ENCODE measurements around the gene LMO7. TPM values are rescaled to one million over a fixed set of nuclear protein-coding genes. Genes with fewer than 3 reads are reported as not detected.

The LMO7 gene
- polyA plus RNA-seq (2014; cell fraction: cytosol; rRNA removed), result 3.8 and 4.6 TPM in 2 replicates
- polyA plus RNA-seq (2014; cell fraction: nucleus; rRNA removed), result 31.8 and 38.3 TPM in 2 replicates

DNA sequence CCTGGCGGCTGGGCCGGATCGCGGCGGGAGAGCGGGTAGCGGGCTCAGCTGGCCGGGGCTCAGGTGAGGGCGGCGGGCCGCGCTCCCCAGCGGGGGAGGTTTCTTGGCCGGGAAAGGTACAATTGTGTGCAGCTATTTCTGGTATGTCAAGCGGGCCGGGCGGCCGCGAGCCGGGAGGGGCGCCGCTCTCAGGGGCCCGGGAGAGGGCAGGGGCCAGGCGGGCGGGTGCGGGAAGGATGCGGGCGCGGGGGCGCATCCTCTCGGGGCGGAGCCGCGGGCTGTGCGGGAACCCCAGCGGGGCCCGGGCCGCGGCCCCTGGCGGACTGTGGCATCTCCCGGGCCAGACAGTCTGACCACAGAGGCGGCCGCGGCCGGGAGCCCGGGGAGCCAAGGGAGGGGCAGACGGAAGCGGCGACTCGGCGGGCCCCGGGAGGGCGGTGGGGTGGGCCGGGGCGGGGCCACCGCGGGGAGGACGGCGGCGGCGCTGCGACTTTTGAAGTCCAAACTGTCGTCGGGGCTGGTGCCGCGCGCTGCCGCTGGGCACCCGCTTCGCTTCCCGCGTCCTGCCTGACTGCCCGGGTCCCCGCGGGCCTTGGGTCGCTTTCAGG is at the start of gene LMO7:
Gene LMO7, plus strand, starts transcription at position 503 of the 608 bp plus-strand sequence. CDS start 328 bp downstream, outside the sequence.
- DNase-seq (ENCODE audit: low spot score), result no peak

GRCh38 chr13:75587679-75588078 is 48.5 kb upstream of the LMO7 start:
- no peak for DNase-seq (ENCODE audit: low spot score)

GRCh38 chr13:75596657-75597182 is 39.4 kb upstream of the LMO7 start:
- no peak for DNase-seq (ENCODE audit: low spot score)

- no peak for DNase-seq (ENCODE audit: low spot score)
These were observed 35.8 kb upstream of the LMO7 start for GRCh38 chr13:75600371-75600770.

GRCh38 chr13:75603038-75603437 is 33.1 kb upstream of the LMO7 start:
- no peak for DNase-seq (ENCODE audit: low spot score)

GRCh38 chr13:75607447-75607846 is 28.7 kb upstream of the LMO7 start:
- no peak for DNase-seq (ENCODE audit: low spot score)

- no peak for DNase-seq (ENCODE audit: low spot score)
These were observed 25.7 kb upstream of the LMO7 start for GRCh38 chr13:75610466-75610865.

DNA sequence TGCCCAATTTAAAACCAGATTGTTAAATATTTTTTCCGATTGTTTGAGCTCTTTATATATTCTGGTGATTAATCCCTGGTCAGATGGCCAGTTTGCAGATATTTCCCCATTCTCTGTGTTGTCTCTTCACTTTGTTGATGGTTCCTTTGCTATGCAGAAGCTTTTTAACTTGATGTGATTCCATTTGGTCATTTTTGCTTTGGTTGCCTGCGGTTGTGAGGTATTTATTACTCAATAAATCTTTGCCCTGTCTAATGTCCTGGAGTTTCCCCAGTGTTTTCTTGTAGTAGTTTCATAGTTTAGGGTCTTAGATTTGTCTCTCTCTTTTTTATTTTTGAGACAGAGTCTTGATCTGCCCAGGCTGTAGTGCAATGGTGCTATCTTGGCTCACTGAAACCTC is 23.8 kb upstream of the LMO7 start:
- DNase-seq (ENCODE audit: low spot score), result no peak

GRCh38 chr13:75617230-75617629 is 18.9 kb upstream of the LMO7 start:
- no peak for DNase-seq (ENCODE audit: low spot score)

DNA sequence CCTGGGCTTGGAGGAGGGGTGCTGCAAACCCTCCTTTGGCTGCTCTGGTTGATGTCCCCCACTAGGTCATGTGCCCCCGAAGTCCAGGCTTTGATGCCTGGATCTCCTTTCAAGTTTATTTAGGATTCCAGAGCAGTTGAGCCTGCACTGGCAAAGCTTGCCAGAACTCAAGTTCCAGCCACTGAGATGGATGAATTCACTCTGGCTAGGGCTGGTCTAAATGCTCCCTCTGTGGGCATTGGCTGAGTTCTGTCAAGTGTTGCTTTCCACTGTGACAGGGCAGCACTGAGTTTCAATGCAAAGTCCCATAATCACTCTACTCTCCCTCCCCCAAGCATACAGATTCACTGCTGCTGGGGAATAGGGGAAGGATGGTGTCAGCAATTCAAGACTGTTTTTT is 17.8 kb upstream of the LMO7 start:
- DNase-seq (ENCODE audit: low spot score), result no peak

GRCh38 chr13:75620020-75620419 is 16.1 kb upstream of the LMO7 start:
- no peak for DNase-seq (ENCODE audit: low spot score)

GRCh38 chr13:75621147-75621546 is 15.0 kb upstream of the LMO7 start:
- DNase-seq (ENCODE audit: low spot score), result no peak

GRCh38 chr13:75628801-75629200 is 7.3 kb upstream of the LMO7 start:
- no peak for DNase-seq (ENCODE audit: low spot score)

- no peak for DNase-seq (ENCODE audit: low spot score)
These were observed 2.8 kb upstream of the LMO7 start for GRCh38 chr13:75633285-75633684.

GRCh38 chr13:75635101-75635827 is 866 bp upstream of the LMO7 start:
- DNase-seq (ENCODE audit: low spot score), result no peak

DNA sequence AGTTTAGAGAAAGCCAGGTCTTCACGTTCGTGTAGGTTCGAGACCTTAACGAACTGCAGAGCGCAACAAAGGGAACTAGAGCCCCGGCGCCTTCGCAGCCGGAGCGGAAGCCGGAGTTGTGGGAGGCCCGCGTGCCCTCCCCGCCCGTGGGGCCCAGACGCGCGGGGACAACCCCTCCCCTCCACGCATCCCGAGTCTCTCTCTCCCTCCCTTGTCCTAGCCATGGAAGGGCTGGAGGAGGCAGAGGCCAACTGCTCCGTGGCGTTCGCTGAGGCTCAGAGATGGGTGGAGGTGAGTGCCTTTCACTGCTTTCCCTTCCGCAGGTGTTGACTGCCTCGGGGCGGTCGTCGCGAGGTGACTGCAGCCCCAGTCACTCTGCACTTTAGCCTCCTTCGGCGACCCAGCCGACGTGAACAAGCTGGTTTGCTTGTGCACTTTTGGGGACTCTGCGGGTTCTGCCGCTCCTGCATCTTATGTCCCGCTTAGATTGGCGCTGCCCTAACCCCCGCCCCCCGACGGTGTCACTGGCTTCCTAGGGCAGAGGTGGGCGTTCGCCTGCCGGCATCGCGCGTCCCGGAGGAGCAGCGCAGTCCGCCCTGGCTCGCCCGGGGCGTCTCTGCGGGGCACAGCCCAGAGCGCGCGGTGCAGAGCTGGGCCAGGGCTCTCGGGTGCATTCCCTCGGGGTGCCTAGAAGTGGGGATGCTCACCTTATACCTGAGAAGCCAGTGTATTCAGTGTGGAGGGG is 478 bp downstream of the LMO7 start:
- no peak for DNase-seq (ENCODE audit: low spot score)

DNA sequence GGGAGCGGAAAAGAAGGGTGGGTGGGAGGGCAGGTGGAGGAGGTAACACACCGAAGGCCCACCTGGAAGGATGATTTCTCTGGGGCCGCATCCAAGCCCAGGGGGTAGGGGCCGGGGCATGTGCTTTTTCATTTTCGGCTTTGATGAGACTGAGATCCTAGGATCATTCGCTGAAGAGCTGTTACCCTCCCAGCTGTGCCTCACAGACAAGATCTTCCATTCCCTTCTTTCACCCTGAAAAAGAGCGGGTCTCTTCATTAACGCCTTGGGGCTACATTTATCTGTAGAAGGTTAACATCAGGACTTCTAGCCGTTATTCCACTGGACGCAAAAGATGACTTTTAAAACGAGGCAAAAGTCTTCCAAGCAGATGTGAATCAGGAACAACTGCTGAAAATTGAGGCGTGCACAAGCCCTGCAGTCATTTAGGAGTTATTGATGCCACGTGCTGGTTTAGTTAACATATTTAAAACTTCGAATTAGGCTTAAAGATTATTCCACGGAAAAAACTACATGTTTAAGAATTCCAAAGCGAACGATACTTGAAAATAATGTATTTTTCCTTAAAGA is 1.1 kb downstream of the LMO7 start:
- DNase-seq (ENCODE audit: low spot score), result no peak

DNA sequence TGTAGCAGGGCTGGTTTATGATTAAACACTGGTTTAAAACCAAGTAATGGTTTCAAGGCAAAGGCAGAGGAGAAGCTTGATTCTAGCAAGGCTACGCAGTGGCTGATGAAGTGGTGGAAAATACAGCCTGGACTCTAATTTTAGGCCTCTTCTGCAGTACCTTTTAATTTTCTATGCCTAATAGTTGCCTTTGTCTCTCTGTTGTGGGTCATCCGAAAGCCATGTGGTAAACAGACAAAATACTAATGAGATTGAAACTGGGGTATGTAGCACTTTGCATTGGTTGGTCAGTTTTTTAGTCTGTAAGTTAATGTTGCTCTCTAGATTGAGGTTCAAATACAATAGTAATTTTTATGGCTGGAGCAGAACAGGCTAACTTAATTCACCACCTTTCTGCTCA is 3.3 kb downstream of the LMO7 start:
- DNase-seq (ENCODE audit: low spot score), result no peak

DNA sequence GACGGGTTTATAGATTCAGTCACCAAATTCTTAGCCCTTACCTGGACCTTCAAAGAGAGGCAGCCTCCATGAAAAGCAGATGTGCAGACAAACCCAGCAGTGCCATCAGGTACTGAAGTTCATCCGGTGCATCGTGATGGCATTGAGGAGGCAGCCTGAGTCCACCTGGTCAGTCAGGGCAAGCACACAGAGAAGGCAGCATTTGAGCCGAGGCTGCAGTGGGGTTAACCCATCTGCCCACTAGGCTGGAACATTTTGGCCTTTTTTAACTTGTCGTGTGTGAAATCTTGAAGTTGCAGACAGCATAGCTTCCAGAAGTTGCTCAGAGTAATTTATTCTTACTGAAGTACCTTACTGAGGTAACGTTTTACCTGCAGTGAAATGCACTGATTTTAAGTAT is 4.9 kb downstream of the LMO7 start:
- DNase-seq (ENCODE audit: low spot score), result no peak

- no peak for DNase-seq (ENCODE audit: low spot score)
These were observed 7.1 kb downstream of the LMO7 start for GRCh38 chr13:75643182-75643581.

DNA sequence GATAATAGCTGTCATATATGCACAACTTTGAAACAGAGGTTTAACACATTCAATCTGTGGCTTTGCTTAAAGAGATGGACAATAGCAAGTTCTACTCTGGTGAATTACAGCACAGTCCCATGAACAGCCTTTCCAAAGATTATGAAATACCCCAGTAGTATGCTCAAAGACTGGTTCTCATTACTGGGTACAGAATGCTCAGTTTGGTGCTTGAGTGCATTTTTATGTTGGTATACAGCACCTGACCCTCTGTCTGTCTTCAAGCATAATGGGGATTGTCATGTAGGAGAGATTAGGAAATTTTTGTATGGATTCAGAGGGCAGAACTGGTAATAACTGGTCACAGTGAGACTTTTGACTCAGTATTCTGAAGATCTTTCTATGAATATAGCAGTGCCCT is 7.6 kb downstream of the LMO7 start:
- no peak for DNase-seq (ENCODE audit: low spot score)

DNA sequence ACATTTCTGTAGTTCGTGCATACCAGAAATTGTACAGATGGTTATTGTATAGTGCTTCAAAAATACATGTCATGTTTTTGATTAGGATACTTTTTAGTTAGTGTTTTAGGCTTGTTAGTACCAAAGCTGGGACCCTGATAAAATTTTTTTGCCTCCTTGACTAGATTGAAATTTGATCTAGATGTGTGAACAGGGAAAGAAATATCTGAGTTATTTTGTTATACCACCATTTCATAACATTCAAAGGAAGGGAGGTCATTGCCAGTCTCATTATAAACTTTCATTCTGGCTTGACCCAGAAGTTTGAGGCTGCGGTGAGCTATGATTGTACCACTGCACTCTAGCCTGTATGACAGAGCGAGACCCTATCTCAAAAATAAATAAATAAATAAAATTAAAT is 9.0 kb downstream of the LMO7 start:
- no peak for DNase-seq (ENCODE audit: low spot score)
